Stimulated activated CD4-positive, alpha-beta T cell treated with anti-CD3 and anti-CD28 coated beads, Interleukin-1b, Interleukin-23, amount 100 ng/mL, for 24 hours (primary cell): ENCODE results near the gene NDUFB7.
"Not testable (repeated sequence)": the region's sequence is repeated elsewhere in the genome, so short reads cannot be mapped to it uniquely, and the experiment has no call there.

Experiments
- DNase-seq, 4 experiments: peaks; one replicate each; pipeline ENCODE4 v3.0.0-alpha.2; 2020; ENCODE audit warnings: low read depth in 4 of 4, low spot score in 1 of 4

Gene NDUFB7

DNA sequence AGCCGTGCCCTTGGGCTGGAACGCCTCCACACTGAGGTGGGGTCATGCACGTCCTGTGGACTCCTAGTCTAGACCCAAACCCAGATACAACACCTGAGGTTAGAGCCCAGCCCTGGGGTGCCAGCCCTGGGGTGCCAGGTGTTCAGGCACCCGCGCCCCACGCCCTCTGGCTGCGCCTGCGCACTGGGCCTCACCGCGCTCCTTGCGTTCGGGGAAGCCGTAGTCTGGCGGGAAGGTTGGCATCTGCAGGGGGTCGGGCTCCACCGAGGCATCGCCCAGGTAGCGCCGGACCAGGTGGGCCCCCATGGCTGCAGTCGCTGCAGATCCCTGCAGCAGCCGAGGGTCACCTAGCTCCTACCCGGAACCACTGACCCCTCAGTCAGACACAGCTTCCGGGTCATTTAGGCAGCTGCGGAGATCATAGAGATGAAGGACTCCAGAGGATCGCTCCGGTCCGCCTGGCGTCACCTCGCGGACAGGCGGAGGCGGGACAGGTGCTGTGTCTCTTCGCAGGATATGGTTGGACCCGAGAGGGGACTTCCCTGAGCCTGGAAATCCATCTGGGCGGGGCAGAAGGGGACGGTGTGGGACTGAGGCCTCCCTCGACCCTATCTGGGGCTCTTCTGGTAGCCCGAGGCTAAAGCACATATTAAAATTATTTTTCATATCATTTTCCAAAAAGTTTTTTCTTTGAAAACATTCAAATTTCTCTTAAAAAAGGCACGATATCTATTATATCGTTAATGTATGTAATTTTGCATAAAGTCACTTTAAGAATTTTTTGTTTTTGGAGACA is at the start of gene NDUFB7:
Gene NDUFB7 (minus strand): TSS at position 372 of the 796 bp plus-strand sequence. CDS start 66 bp downstream, at position 306.
- DNase-seq, result peak; percentile 68 to 87 (median 76)

GRCh38 chr19:14619404-14619803 is 47.5 kb upstream of the NDUFB7 start:
- no peak for DNase-seq

DNA sequence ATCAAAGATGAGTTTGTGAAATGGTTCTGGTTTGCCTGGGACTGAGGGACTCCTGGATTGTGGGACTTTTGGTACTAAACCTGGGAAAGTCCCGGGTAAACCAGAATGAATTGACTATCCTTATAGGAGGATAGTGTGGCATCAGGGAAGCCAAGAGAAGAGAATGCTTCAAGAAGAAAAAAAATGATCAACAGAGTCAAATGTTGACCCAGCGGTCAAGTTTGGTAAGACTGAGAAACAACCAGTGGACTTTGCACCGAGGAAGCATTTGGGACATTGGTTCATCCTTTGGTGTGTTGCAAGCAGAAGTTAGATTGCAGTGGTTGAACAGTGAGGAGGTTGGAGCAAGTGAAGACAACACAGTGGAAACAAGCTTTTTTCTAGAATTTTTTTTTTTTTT is 44.5 kb upstream of the NDUFB7 start:
- DNase-seq, result no peak

DNA sequence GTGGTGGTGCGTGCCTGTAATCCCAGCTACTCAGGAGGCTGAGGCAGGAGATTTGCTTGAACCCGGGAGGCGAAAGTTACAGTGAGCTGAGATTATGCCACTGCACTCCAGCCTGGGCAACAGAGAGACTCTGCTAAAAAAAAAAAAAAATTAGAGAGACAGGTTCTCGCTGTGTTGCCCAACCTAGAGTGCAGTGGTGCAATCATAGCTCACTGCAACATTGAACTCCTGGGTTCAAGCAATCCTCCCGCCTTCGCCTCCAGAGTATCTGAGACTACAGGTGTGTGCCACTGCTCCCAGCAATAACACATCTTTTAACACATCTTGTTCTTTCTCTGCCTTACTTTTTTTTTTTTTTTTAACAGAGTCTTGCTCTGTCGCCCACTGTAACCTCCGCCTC is 43.8 kb upstream of the NDUFB7 start:
- no peak for DNase-seq

DNA sequence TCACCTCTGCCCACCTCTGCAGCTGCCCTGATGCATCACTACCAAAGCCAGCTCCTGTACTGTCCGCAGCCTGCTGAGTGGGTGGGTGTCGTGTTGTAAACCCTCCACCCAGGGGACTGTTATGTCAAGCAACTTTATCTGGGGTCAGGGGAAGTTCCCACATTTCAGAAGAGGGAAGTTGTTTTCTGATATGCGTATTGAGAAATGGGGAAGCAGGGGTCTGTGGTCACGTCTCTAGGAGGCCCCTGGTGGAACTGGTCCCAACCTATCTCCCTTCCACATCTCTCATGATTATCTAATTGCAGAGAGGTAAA is 42.2 kb upstream of the NDUFB7 start:
- DNase-seq, result no peak

GRCh38 chr19:14613399-14614098 is 41.7 kb upstream of the NDUFB7 start:
- not testable (repeated sequence) for DNase-seq

DNA sequence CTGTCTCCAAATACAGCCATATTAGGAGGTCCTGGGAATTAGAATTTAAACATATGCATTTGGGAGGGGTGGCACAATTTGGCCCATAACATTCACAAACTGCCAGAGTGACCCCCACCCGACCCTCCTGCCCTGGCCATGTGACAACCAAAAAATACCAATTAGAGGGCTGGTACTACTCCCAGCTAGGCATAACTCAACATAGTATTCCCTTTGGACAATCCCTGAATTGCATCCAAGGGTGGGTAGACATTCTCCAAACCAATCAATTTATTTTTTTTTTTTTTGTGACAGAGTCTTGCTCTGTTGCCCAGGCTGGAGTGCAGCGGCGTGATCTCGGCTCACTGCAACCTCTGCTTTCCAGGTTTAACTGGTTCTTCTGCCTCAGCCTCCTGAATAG is 40.8 kb upstream of the NDUFB7 start:
- DNase-seq, result no peak

DNA sequence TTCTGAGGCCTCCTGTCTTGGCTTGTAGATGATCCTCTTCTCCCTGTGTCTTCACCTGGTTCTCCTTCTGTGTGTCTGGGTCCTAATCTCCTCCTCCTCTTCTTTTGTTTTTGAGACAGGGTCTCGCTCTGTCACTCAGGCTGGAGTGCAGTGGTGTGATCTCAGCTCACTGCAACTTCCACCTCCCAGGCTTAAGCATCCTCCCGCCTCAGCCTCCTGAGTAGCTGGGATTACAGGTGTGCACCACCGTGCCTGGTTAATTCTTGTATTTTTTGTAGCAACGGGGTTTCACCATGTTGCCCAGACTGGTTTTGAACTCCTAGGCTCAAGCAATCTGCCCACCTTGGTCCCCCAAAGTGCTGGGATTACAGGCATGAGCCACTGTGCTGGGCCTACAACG is 40.4 kb upstream of the NDUFB7 start:
- DNase-seq, result not testable (repeated sequence)

DNA sequence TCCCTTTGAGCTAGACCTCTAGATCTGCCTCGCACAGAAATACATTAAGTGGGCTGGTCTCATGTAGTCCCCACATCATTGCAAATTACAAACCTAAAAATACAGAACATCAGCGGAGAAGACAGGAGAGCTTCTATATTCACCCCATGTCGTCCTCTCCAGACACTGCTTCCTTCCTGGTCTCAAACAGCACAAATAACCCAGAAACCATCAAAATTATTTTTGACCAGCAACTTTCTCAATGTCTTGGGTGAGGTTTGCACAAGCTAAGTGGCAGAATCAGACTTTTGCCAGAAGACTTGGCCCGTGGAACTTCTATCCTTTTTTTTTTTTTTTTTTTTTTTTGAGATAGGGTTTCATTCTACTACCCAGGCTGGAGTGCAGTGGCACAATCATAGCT is 39.2 kb upstream of the NDUFB7 start:
- no peak for DNase-seq

GRCh38 chr19:14606627-14607026 is 34.8 kb upstream of the NDUFB7 start:
- DNase-seq, result no peak

- no peak for DNase-seq
These were observed 32.1 kb upstream of the NDUFB7 start for GRCh38 chr19:14603990-14604387.

DNA sequence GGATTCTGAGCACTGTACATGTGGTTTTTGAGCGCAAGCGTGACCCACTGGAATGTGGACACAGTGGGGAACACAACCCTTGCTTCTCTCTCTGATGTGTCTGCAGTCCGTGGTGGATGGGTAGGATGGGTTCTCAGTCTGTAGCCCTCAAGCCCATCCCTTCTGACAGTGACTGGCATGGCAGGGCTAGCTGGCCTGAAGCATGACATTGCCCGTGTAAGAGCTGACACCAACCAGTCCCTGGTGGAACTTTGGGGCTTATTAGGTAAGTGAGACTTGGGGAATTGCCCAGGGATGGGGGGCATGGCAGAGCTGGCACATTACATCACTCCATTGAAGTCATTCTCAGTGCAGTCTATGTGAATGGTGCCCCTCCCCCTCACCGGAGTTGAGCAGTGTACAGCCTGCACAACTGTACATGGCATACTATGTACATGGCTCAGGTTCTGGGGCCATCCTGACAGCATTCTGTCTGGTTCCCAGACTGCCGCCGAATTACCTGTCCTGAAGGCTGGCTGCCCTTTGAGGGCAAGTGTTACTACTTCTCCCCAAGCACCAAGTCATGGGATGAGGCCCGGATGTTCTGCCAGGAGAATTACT is 27.8 kb upstream of the NDUFB7 start:
- no peak for DNase-seq

GRCh38 chr19:14595558-14595957 is 23.7 kb upstream of the NDUFB7 start:
- no peak for DNase-seq

- DNase-seq, result peak in 1 of 4 experiments; percentile 5
These were observed 17.6 kb upstream of the NDUFB7 start for GRCh38 chr19:14589433-14589832.

- DNase-seq, result peak in 1 of 4 experiments; percentile 43
These were observed 13.3 kb upstream of the NDUFB7 start for GRCh38 chr19:14585187-14585586.

- not testable (repeated sequence) for DNase-seq
These were observed 12.5 kb upstream of the NDUFB7 start for GRCh38 chr19:14584372-14584771.

DNA sequence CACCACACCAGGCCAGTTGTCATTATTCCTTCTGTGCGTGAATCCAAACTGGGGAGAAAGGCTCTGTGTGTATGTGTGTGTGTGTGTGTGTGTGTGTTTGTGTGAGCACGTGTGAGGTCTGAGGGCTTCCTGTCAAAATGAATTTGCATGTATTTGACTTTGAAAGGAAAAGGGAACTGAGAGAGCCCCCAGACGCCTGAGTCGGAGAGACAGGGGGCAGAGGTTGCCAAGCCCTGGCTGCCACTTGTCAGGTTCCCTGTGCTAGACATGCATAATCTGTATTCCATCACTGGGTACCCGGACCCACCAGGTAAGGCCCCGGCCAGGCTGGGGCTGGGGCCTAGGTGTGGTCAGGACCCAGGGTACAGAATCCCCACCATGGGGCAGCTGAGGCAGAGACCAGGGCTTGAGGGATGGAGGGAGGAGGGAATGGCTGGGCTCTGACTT is 11.1 kb upstream of the NDUFB7 start, which contains the start of gene CLEC17A:
Gene CLEC17A (plus strand): TSS at position 191 of the 447 bp plus-strand sequence. CDS start 77 bp downstream, at position 268.
- no peak for DNase-seq

DNA sequence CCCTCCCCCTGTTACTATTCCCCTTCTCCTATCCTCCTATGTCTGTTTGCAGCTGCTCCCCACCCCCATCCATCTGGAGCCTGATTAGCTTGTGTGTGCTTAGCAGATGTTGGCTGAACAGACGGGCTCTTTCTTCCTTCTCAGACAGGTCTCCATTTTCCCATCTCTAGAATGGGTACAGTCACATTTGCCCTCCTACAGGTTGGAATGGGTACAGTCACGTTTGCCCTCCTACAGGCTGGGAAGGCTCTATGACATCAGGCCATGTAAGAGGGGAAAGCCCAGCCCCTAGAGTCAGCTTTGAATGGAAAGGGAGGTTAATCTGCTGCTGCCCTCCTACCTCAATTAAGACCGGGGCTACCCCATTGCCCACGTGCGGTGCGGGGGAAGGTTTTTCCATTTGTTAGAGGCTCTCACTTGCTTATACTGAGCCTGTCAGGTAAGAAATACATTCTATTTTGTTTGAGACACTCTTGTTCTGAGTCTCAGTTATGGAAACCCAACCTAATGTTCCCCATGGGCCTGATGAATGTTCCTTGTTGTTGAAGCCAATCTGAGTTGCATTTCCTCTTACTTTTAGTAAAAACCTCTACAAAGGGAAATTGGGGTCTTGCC is 8.9 kb upstream of the NDUFB7 start:
- peak in 3 of 4 experiments; percentile 20 to 63 (median 32) for DNase-seq

GRCh38 chr19:14577885-14578427 is 6.1 kb upstream of the NDUFB7 start:
- DNase-seq, result no peak

GRCh38 chr19:14577264-14577663 is 5.4 kb upstream of the NDUFB7 start:
- DNase-seq, result no peak

- DNase-seq, result no peak
These were observed 4.5 kb upstream of the NDUFB7 start for GRCh38 chr19:14576363-14576762.
